ENCODE data around the gene GAST. TPM values are rescaled to one million over a fixed set of nuclear protein-coding genes. Genes with fewer than 3 reads are reported as not detected.

GAST gene
- total and polyA plus RNA-seq, 9 of the 15 experiments (the other 6 are each of a cell fraction or from before 2014, with no cell fraction given), result not detected

GRCh38 chr17:41667280-41668041, 44.7 kb upstream of the GAST start (continued):
- TF ChIP-seq ZNF518B (CRISPR knock-in tag; IDR thresholded peaks at IDR 0.05) (no peak), SRF (CRISPR knock-in tag; IDR thresholded peaks at IDR 0.05) (no peak), ZNF639 (CRISPR knock-in tag; conservative IDR thresholded peaks at IDR 0.05 in 1 of 2, IDR thresholded peaks at IDR 0.05 in 1 of 2) (peak in 1 of 2 experiments; percentile 68; a peak in 1 of 4 replicates), RB1 (IDR thresholded peaks at IDR 0.05; ENCODE audit: low read depth) (no peak), ASH1L (IDR thresholded peaks at IDR 0.05; ENCODE audit: borderline replicate concordance, low read depth, partially characterized antibody) (no peak), NRF1 (conservative IDR thresholded peaks at IDR 0.05 in 1 of 2, IDR thresholded peaks at IDR 0.05 in 1 of 2) (peak in 1 of 2 experiments; percentile 37; a peak in 2 of 4 replicates), NCOA2 (IDR thresholded peaks at IDR 0.05; ENCODE audit: partially characterized antibody in 2 of 2) (no peak), E2F5 (CRISPR knock-in tag; IDR thresholded peaks at IDR 0.05) (no peak), ZFX (CRISPR knock-in tag; IDR thresholded peaks at IDR 0.05) (peak; percentile 39), MECOM (CRISPR knock-in tag; IDR thresholded peaks at IDR 0.05) (no peak), ZNF23 (CRISPR knock-in tag; IDR thresholded peaks at IDR 0.05) (no peak), TARDBP (IDR thresholded peaks at IDR 0.05) (no peak)
